Bone marrow (tissue), 2 donors: ENCODE data around the gene PDLIM1.

Source experiments
- DNase-seq, 2 donors: peaks; one replicate each; lab custom pipeline; 2025; lab: John Stamatoyannopoulos, UW

PDLIM1 gene

GRCh38 chr10:95314192-95314918 is 23.6 kb upstream of the PDLIM1 start:
- no peak for DNase-seq

GRCh38 chr10:95312986-95313495 is 22.2 kb upstream of the PDLIM1 start:
- DNase-seq = no peak

- DNase-seq = no peak
Observed at GRCh38 chr10:95312257-95312656, 21.5 kb upstream of the PDLIM1 start.

GRCh38 chr10:95309958-95310357 is 19.2 kb upstream of the PDLIM1 start:
- DNase-seq = no peak

- no peak for DNase-seq
Observed at GRCh38 chr10:95308389-95309302, 17.8 kb upstream of the PDLIM1 start.

- no peak for DNase-seq
Observed at GRCh38 chr10:95306851-95307250, 16.0 kb upstream of the PDLIM1 start.

GRCh38 chr10:95306318-95306650 is 15.5 kb upstream of the PDLIM1 start:
- no peak for DNase-seq

- no peak for DNase-seq
Observed at GRCh38 chr10:95305606-95306317, 15.0 kb upstream of the PDLIM1 start.

- no peak for DNase-seq
Observed at GRCh38 chr10:95304976-95305375, 14.2 kb upstream of the PDLIM1 start.

GRCh38 chr10:95304463-95304862 is 13.7 kb upstream of the PDLIM1 start:
- DNase-seq = no peak

GRCh38 chr10:95303950-95304349 is 13.1 kb upstream of the PDLIM1 start:
- DNase-seq = no peak

GRCh38 chr10:95303535-95303934 is 12.7 kb upstream of the PDLIM1 start:
- DNase-seq = no peak

GRCh38 chr10:95300022-95300539 is 9.3 kb upstream of the PDLIM1 start:
- no peak for DNase-seq

GRCh38 chr10:95297402-95297801 is 6.6 kb upstream of the PDLIM1 start:
- no peak for DNase-seq

GRCh38 chr10:95296764-95297163 is 6.0 kb upstream of the PDLIM1 start:
- no peak for DNase-seq

- no peak for DNase-seq
Observed at GRCh38 chr10:95295031-95295755, 4.4 kb upstream of the PDLIM1 start.

- DNase-seq = no peak
Observed at GRCh38 chr10:95293631-95294030, 2.8 kb upstream of the PDLIM1 start.

- no peak for DNase-seq
Observed at GRCh38 chr10:95291365-95292039, 699 bp upstream of the PDLIM1 start.

GRCh38 chr10:95289921-95290421 is 832 bp downstream of the PDLIM1 start:
- DNase-seq = no peak

- DNase-seq = no peak
Observed at GRCh38 chr10:95289003-95289920, 1.5 kb downstream of the PDLIM1 start.
